ENCODE measurements around the gene ZNF333. TPM values are rescaled to one million over a fixed set of nuclear protein-coding genes. Genes with fewer than 3 reads are reported as not detected.

ZNF333 gene
- polyA plus RNA-seq, 1 donor from 2014 or later, result 67.6 TPM

GRCh38 chr19:14699641-14700040 lies 9.8 kb downstream of the ZNF333 start:
- no peaks in the 10 kb centered on the region for H3K9me2 ChIP-seq (ENCODE audit: insufficient read depth, low read length)
- H3K9me3 ChIP-seq (ENCODE audit: low read length), result no peaks in the 10 kb centered on the region
- H3K4me2 ChIP-seq (ENCODE audit: low read length), result no peak overlapping the region
- no peak overlapping the region for H2AFZ ChIP-seq (ENCODE audit: low read depth, low read length)
- TF ChIP-seq EP300 (conservative IDR thresholded peaks at IDR 0.05; ENCODE audit: poor library complexity, severe bottlenecking) (no peak), RAD21 (conservative IDR thresholded peaks at IDR 0.05) (no peak), POLR2AphosphoS5 (IDR thresholded peaks at IDR 0.05) (no peak), TAF1 (IDR thresholded peaks at IDR 0.05; ENCODE audit: low read depth) (no peak), MXI1 (conservative IDR thresholded peaks at IDR 0.05; ENCODE audit: poor library complexity, severe bottlenecking) (no peak), EZH2 (IDR thresholded peaks at IDR 0.05; ENCODE audit: borderline replicate concordance, insufficient read depth, low read length, poor library complexity, severe bottlenecking) (no peak), SMC3 (conservative IDR thresholded peaks at IDR 0.05; ENCODE audit: poor library complexity) (no peak)
- TF ChIP-seq, protein P1, sequence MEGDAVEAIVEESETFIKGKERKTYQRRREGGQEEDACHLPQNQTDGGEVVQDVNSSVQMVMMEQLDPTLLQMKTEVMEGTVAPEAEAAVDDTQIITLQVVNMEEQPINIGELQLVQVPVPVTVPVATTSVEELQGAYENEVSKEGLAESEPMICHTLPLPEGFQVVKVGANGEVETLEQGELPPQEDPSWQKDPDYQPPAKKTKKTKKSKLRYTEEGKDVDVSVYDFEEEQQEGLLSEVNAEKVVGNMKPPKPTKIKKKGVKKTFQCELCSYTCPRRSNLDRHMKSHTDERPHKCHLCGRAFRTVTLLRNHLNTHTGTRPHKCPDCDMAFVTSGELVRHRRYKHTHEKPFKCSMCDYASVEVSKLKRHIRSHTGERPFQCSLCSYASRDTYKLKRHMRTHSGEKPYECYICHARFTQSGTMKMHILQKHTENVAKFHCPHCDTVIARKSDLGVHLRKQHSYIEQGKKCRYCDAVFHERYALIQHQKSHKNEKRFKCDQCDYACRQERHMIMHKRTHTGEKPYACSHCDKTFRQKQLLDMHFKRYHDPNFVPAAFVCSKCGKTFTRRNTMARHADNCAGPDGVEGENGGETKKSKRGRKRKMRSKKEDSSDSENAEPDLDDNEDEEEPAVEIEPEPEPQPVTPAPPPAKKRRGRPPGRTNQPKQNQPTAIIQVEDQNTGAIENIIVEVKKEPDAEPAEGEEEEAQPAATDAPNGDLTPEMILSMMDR (IDR thresholded peaks at IDR 0.05; ENCODE audit: poor library complexity, severe bottlenecking), result no peak
- TF ChIP-seq, protein P2, sequence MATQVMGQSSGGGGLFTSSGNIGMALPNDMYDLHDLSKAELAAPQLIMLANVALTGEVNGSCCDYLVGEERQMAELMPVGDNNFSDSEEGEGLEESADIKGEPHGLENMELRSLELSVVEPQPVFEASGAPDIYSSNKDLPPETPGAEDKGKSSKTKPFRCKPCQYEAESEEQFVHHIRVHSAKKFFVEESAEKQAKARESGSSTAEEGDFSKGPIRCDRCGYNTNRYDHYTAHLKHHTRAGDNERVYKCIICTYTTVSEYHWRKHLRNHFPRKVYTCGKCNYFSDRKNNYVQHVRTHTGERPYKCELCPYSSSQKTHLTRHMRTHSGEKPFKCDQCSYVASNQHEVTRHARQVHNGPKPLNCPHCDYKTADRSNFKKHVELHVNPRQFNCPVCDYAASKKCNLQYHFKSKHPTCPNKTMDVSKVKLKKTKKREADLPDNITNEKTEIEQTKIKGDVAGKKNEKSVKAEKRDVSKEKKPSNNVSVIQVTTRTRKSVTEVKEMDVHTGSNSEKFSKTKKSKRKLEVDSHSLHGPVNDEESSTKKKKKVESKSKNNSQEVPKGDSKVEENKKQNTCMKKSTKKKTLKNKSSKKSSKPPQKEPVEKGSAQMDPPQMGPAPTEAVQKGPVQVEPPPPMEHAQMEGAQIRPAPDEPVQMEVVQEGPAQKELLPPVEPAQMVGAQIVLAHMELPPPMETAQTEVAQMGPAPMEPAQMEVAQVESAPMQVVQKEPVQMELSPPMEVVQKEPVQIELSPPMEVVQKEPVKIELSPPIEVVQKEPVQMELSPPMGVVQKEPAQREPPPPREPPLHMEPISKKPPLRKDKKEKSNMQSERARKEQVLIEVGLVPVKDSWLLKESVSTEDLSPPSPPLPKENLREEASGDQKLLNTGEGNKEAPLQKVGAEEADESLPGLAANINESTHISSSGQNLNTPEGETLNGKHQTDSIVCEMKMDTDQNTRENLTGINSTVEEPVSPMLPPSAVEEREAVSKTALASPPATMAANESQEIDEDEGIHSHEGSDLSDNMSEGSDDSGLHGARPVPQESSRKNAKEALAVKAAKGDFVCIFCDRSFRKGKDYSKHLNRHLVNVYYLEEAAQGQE (IDR thresholded peaks at IDR 0.05; ENCODE audit: borderline replicate concordance), result no peak
- no peaks in the 10 kb centered on the region for H3K27me3 ChIP-seq (ENCODE audit: insufficient read depth, low read depth, low read length)
- H4K20me1 ChIP-seq (ENCODE audit: insufficient read depth), result no peaks in the 10 kb centered on the region
- H3K27ac ChIP-seq (ENCODE audit: low read length), result no peak overlapping the region
- H3K79me2 ChIP-seq (replicated peaks; ENCODE audit: insufficient read depth, low read length), result no peaks in the 10 kb centered on the region
- peaks cover 28% of the 10 kb centered on the region for H3K36me3 ChIP-seq (ENCODE audit: insufficient read depth, low read length)
- H3K9ac ChIP-seq (ENCODE audit: low read length), result no peak overlapping the region
- no peak overlapping the region for H3K4me3 ChIP-seq (ENCODE audit: low read length)
- no peaks in the 10 kb centered on the region for H3F3A ChIP-seq (ENCODE audit: insufficient read depth, low read length, poor library complexity, severe bottlenecking)

DNA sequence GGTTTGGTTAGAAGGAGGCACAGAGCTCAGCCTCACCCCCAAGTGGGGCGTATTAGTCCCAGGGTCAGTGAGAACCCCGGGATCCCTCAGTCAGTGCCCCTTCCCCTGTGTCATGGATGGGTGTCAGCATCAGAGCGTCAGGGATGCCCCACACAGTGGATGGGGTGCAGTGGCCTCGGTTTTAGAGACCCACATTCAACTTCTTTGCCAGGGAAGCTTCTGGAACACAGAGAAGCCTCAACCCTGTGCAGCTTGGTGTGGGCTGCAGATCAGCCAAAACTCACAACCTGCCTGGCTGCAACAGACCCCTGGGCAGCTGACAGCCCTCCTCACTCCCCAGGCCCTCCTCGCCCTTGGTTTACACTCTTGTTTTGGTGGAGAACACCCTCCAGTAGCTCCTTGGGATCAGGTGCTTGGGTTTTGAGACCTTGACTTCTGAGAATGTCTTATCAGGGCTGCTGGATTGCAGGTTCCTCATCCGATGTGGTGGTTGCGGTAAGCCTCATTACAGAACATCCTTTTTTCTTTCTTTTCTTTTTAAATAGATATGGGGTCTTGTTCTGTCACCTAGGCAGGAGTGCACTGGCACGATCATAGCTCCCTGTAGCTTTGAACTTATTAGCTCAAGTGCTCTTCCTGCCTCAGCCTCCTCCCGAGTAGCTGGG lies 11.0 kb downstream of the ZNF333 start:
- H3K36me3 ChIP-seq (ENCODE audit: insufficient read depth, low read length), result peaks cover 24% of the 10 kb centered on the region
- TF ChIP-seq, protein P1 (IDR thresholded peaks at IDR 0.05; ENCODE audit: poor library complexity, severe bottlenecking), result no peak
- H3K79me2 ChIP-seq (replicated peaks; ENCODE audit: insufficient read depth, low read length), result no peaks in the 10 kb centered on the region
- H2AFZ ChIP-seq (ENCODE audit: low read depth, low read length), result no peak overlapping the region
- H3K4me2 ChIP-seq (ENCODE audit: low read length), result no peak overlapping the region
- H4K20me1 ChIP-seq (ENCODE audit: insufficient read depth), result no peaks in the 10 kb centered on the region
- no peaks in the 10 kb centered on the region for H3K9me3 ChIP-seq (ENCODE audit: low read length)
- no peaks in the 10 kb centered on the region for H3F3A ChIP-seq (ENCODE audit: insufficient read depth, low read length, poor library complexity, severe bottlenecking)
- H3K9me2 ChIP-seq (ENCODE audit: insufficient read depth, low read length), result no peaks in the 10 kb centered on the region
- no peak overlapping the region for H3K4me3 ChIP-seq (ENCODE audit: low read length)
- H3K27ac ChIP-seq (ENCODE audit: low read length), result no peak overlapping the region
- no peaks in the 10 kb centered on the region for H3K27me3 ChIP-seq (ENCODE audit: insufficient read depth, low read depth, low read length)
- H3K9ac ChIP-seq (ENCODE audit: low read length), result no peak overlapping the region

All from neural cell (in vitro differentiated cells).